Sigmoid colon (tissue), 7 donors: ENCODE data around the gene AQP1. TPM values are rescaled to one million over a fixed set of nuclear protein-coding genes. Genes with fewer than 3 reads are reported as not detected.

Source experiments
- DNase-seq: peaks from one replicate; pipeline ENCODE4 v3.0.0-alpha.2; 2019
- H3K27ac ChIP-seq, 4 donors: fragments of 200-600 bp; sonication (generic); one replicate each; pipeline ENCODE4 v1.5.1; 2016 to 2019; ENCODE audit warnings: mild to moderate bottlenecking in 1 of 4
- H3K27me3 ChIP-seq, 3 donors: fragments of 200-600 bp; sonication (generic); one replicate each; pipeline ENCODE4 v1.5.1; 2019; ENCODE audit warnings: mild to moderate bottlenecking in 1 of 3
- H3K36me3 ChIP-seq, 4 donors: fragments of 200-600 bp; sonication (generic); one replicate each; pipeline ENCODE4 v1.5.1; 2016 to 2019
- H3K4me1 ChIP-seq, 4 donors: fragments of 200-600 bp; sonication (generic); one replicate each; pipeline ENCODE4 v1.5.1; 2017 to 2019
- H3K4me3 ChIP-seq, 4 donors: fragments of 200-600 bp; sonication (generic); one replicate each; pipeline ENCODE4 v1.5.1; 2017 to 2019; ENCODE audit warnings: mild to moderate bottlenecking in 2 of 4, moderate library complexity in 1 of 4
- H3K9me3 ChIP-seq, 4 donors: fragments of 200-600 bp in 3 of 4; sonication (generic) in 3 of 4; one replicate each; pipeline versions ENCODE4 v1.5.1 to v1.6.1; 2013 to 2019
- CTCF ChIP-seq, 4 experiments: fragments of 450-650 bp in 3 of 4; fragments of 200-600 bp in 1 of 4; IDR thresholded peaks; one replicate each; pipeline ENCODE4 v1.5.1; 2016 to 2019; ENCODE audit warnings: antibody characterized with exemption in 4 of 4, mild to moderate bottlenecking in 3 of 4, moderate library complexity in 2 of 4
- EP300 ChIP-seq, 4 donors: sonication (generic); formaldehyde crosslinking; IDR thresholded peaks; one replicate each; pipeline ENCODE4 v1.6.1; 2017; ENCODE audit warnings: antibody characterized with exemption in 4 of 4
- POLR2A ChIP-seq, 2 donors: fragments of 450-650 bp; IDR thresholded peaks; one replicate each; pipeline ENCODE4 v1.6.1; 2016; ENCODE audit warnings: antibody characterized with exemption in 2 of 2, mild to moderate bottlenecking in 2 of 2, moderate library complexity in 2 of 2
- POLR2AphosphoS5 ChIP-seq, 4 donors: sonication (generic); formaldehyde crosslinking; IDR thresholded peaks; one replicate each; pipeline ENCODE4 v1.6.1; 2017; ENCODE audit warnings: antibody characterized with exemption in 4 of 4
- WGBS, 2 donors: extraction: QIAGEN DNeasy Blood & Tissue Kit; methylation state at CpG; one replicate each; pipeline ENCODE4 v1.1.7; 2013; 5-methylcytosine and 5-hydroxymethylcytosine counted together
- intact Hi-C: fragments of 100-400 bp; cut with DNase I; formaldehyde crosslinking; loops from one replicate; pipeline ENCODE4 v1.15.1; 2023
- polyA plus RNA-seq, 3 donors: library from polyadenylated mRNA; stranded (reverse); fragments of 200-250 nt; gene quantifications; one replicate each; pipeline ENCODE4 v1.2.3, GENCODE V29; 2013
- total RNA-seq, 4 donors: library from RNA; depleted of rRNA; stranded (reverse); fragments of >200 nt; gene quantifications; one replicate each; pipeline ENCODE4 v1.1.0, GENCODE V29; 2016
- donor health status: healthy with polysubstance abuse.
- donor health status: Bipolar disorder and iron deficiency.
- donor health status: healthy.

Gene AQP1
- total and polyA plus RNA-seq, 7 donors: 3.7 to 191 (median 66.0) TPM

GRCh38 chr7:30870821-30871518, 40.7 kb upstream of the AQP1 start:
- no peaks in the 10 kb centered on the region for H3K9me3 ChIP-seq
- intact Hi-C loops: no loop called here
- TF ChIP-seq EP300 (IDR thresholded peaks at IDR 0.05) (no peak), CTCF (IDR thresholded peaks at IDR 0.05) (no peak), POLR2AphosphoS5 (IDR thresholded peaks at IDR 0.05) (no peak), POLR2A (IDR thresholded peaks at IDR 0.05) (no peak)
- 83 to 86% methylated on average over 10 of the region's 10 CpGs for WGBS, 2 donors
- peaks cover 0 to 40% (median 31%) of the 10 kb centered on the region in 4 donors for H3K4me1 ChIP-seq
- peak overlapping the region; percentile 23 to 72 (median 64) for H3K27ac ChIP-seq
- H3K36me3 ChIP-seq: peaks cover 0 to 42% (median 11%) of the 10 kb centered on the region in 4 donors
- no peaks in the 10 kb centered on the region for H3K27me3 ChIP-seq
- no peak overlapping the region for H3K4me3 ChIP-seq
- DNase-seq: no peak

DNA sequence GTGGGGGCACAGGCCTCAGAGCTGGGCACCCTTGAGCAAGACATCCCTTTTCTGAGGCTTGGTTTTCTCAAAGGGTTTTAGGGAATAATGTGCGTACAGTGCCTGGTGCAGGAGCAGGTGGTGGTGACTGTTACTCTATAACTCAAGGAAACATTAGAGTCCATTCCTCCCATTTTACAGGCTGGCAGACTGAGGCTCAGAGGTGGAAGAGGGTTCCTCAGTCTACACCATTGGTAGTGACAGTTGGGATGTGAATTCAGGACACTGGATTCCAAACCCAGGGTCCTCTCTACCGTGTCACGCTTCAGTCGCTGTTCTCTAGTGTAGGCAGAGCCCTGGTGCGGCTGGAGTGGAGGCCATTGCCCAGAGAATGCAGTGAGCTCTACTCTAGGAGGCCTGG, 40.0 kb upstream of the AQP1 start:
- H3K27me3 ChIP-seq: no peaks in the 10 kb centered on the region
- no peak for DNase-seq
- no peak overlapping the region for H3K4me3 ChIP-seq
- no peak overlapping the region for H3K27ac ChIP-seq
- no peak for TF ChIP-seq POLR2AphosphoS5 (IDR thresholded peaks at IDR 0.05)
- no peak for TF ChIP-seq EP300 (IDR thresholded peaks at IDR 0.05)
- no peak for TF ChIP-seq CTCF (IDR thresholded peaks at IDR 0.05)
- TF ChIP-seq POLR2A (IDR thresholded peaks at IDR 0.05): no peak
- 96% methylated on average over 5 of the region's 5 CpGs for WGBS, 2 donors
- intact Hi-C loops: no loop called here
- H3K4me1 ChIP-seq: peaks cover 0 to 44% (median 34%) of the 10 kb centered on the region in 4 donors
- no peaks in the 10 kb centered on the region for H3K9me3 ChIP-seq
- peaks cover 0 to 45% (median 11%) of the 10 kb centered on the region in 4 donors for H3K36me3 ChIP-seq

DNA sequence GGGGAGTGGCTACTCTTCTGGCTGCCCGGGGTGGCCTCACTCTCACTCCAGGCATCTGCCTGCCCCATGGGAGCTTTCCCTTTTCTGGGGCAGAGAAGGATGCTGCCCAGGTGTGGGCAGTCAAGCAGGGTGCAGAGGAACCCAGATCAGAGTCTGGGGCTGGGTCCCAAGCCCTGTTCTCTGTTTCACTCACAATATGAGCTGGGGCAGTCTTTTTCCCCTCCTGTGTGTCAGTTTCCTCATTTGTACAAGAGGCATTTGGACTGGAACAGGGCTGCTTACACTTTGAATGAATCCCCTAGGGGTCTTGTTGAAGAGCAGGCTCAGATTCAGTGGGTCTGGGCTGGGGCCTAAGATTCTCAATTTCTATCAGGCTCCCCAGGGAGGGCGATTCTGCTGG, 38.4 kb upstream of the AQP1 start:
- no peak overlapping the region for H3K4me3 ChIP-seq
- H3K27me3 ChIP-seq: no peaks in the 10 kb centered on the region
- no peak for DNase-seq
- TF ChIP-seq POLR2A (IDR thresholded peaks at IDR 0.05) (no peak), CTCF (IDR thresholded peaks at IDR 0.05) (no peak), POLR2AphosphoS5 (IDR thresholded peaks at IDR 0.05) (no peak), EP300 (IDR thresholded peaks at IDR 0.05) (no peak)
- no peak overlapping the region for H3K27ac ChIP-seq
- H3K36me3 ChIP-seq: peaks cover 0 to 45% (median 11%) of the 10 kb centered on the region in 4 donors
- intact Hi-C loops: no loop called here
- 87% methylated on average over 2 of the region's 2 CpGs for WGBS, 2 donors
- peaks cover 0 to 44% (median 37%) of the 10 kb centered on the region in 4 donors for H3K4me1 ChIP-seq
- no peaks in the 10 kb centered on the region for H3K9me3 ChIP-seq

GRCh38 chr7:30873656-30874055, 38.0 kb upstream of the AQP1 start:
- Histone ChIP-seq H3K4me1 (peaks cover 0 to 40% (median 35%) of the 10 kb centered on the region in 4 donors), H3K27ac (no peak overlapping the region), H3K27me3 (no peaks in the 10 kb centered on the region), H3K4me3 (no peak overlapping the region), H3K9me3 (no peaks in the 10 kb centered on the region), H3K36me3 (peaks cover 0 to 45% (median 11%) of the 10 kb centered on the region in 4 donors)
- WGBS, 2 donors: 68 to 87% methylated on average over 6 of the region's 6 CpGs
- intact Hi-C loops: no loop called here
- no peak for DNase-seq
- no peak for TF ChIP-seq EP300 (IDR thresholded peaks at IDR 0.05)
- TF ChIP-seq CTCF (IDR thresholded peaks at IDR 0.05): no peak
- TF ChIP-seq POLR2AphosphoS5 (IDR thresholded peaks at IDR 0.05): no peak
- TF ChIP-seq POLR2A (IDR thresholded peaks at IDR 0.05): no peak
